ENCODE results near the gene ARFIP1. TPM values are rescaled to one million over a fixed set of nuclear protein-coding genes. Genes with fewer than 3 reads are reported as not detected.
A peak's percentile ranks its signal among the peaks of the same experiment; 100 is the strongest.

The ARFIP1 gene
- total RNA-seq, 1 donor from 2014 or later = 68.0 TPM

- Histone ChIP-seq H3K27ac (no peak overlapping the region), H3K36me3 (no peaks in the 10 kb centered on the region), H3K4me3 (no peak overlapping the region), H3K9me3 (ENCODE audit: low read depth) (no peaks in the 10 kb centered on the region), H3K27me3 (no peaks in the 10 kb centered on the region), H3K4me1 (peaks cover 21% of the 10 kb centered on the region), H4K20me1 (ENCODE audit: low read depth) (no peaks in the 10 kb centered on the region), H3F3A (ENCODE audit: low read depth) (peaks cover 10% of the 10 kb centered on the region), H3K4me2 (peak overlapping the region; percentile 19), H3K79me2 (ENCODE audit: low read depth) (peaks cover 5% of the 10 kb centered on the region), H3K9ac (no peak overlapping the region), H2AFZ (replicated peaks) (peak overlapping the region; percentile 74)
- Mint-ChIP-seq H3K4me3 (no peak overlapping the region), H3K27ac (peak overlapping the region; percentile 38), H3K4me1 (peaks cover 32% of the 10 kb centered on the region), H3K9me3 (no peaks in the 10 kb centered on the region), H3K36me3 (peaks cover 5% of the 10 kb centered on the region), H3K27me3 (ENCODE audit: insufficient read depth, low read depth) (peaks cover under 1% of the 10 kb centered on the region)
- TF ChIP-seq EZH2 (IDR thresholded peaks at IDR 0.05) (no peak), EZH2phosphoT487 (IDR thresholded peaks at IDR 0.05) (no peak), CTCF (IDR thresholded peaks at IDR 0.05) (no peak)
- DNase-seq (ENCODE audit: low spot score) = peak; percentile 34
Observed at GRCh38 chr4:152949930-152950329, 170.2 kb downstream of the ARFIP1 start.

- H3K27ac ChIP-seq = no peak overlapping the region
- H3K4me2 ChIP-seq = peak overlapping the region; percentile 19
- peaks cover 5% of the 10 kb centered on the region for H3K79me2 ChIP-seq (ENCODE audit: low read depth)
- peaks cover 21% of the 10 kb centered on the region for H3K4me1 ChIP-seq
- Mint-ChIP-seq H3K27ac (no peak overlapping the region), H3K9me3 (no peaks in the 10 kb centered on the region), H3K36me3 (peaks cover 4% of the 10 kb centered on the region), H3K4me3 (no peak overlapping the region), H3K4me1 (peaks cover 31% of the 10 kb centered on the region), H3K27me3 (ENCODE audit: insufficient read depth, low read depth) (no peaks in the 10 kb centered on the region)
- no peak overlapping the region for H3K4me3 ChIP-seq
- H3K36me3 ChIP-seq = no peaks in the 10 kb centered on the region
- no peak for DNase-seq (ENCODE audit: low spot score)
- no peaks in the 10 kb centered on the region for H3K27me3 ChIP-seq
- no peak overlapping the region for H2AFZ ChIP-seq (replicated peaks)
- TF ChIP-seq EZH2phosphoT487 (IDR thresholded peaks at IDR 0.05) = no peak
- no peak for TF ChIP-seq EZH2 (IDR thresholded peaks at IDR 0.05)
- no peak for TF ChIP-seq CTCF (IDR thresholded peaks at IDR 0.05)
- H3K9ac ChIP-seq = no peak overlapping the region
- H3F3A ChIP-seq (ENCODE audit: low read depth) = peaks cover 10% of the 10 kb centered on the region
- no peaks in the 10 kb centered on the region for H3K9me3 ChIP-seq (ENCODE audit: low read depth)
- no peaks in the 10 kb centered on the region for H4K20me1 ChIP-seq (ENCODE audit: low read depth)
Observed at GRCh38 chr4:152950402-152951274, 170.9 kb downstream of the ARFIP1 start.

DNA sequence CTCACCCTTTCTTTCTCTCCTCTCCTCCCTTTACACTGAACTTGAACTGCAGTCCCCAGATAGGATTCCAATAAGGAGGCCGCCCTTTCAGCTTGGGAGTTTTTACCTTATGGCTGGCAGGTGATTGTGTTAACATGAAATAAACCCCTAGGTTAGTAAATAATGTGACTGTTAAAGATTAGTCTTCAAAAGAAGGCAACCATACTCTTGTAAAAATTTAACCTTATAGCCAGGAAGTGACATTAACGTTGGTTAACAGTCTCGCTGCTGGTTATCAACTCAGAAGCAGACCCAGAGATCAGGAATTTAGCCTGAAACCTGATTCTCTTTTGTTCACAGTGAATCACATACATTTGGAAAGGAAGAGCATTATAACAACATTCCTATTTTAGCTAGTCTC is 171.6 kb downstream of the ARFIP1 start:
- Mint-ChIP-seq H3K27ac (no peak overlapping the region), H3K9me3 (no peaks in the 10 kb centered on the region), H3K27me3 (ENCODE audit: insufficient read depth, low read depth) (no peaks in the 10 kb centered on the region), H3K4me3 (no peak overlapping the region), H3K4me1 (peaks cover 38% of the 10 kb centered on the region), H3K36me3 (peaks cover 5% of the 10 kb centered on the region)
- Histone ChIP-seq H3K27me3 (no peaks in the 10 kb centered on the region), H4K20me1 (ENCODE audit: low read depth) (no peaks in the 10 kb centered on the region), H3F3A (ENCODE audit: low read depth) (peaks cover 10% of the 10 kb centered on the region), H3K27ac (no peak overlapping the region), H2AFZ (replicated peaks) (no peak overlapping the region), H3K79me2 (ENCODE audit: low read depth) (peaks cover 5% of the 10 kb centered on the region), H3K4me2 (peak overlapping the region; percentile 4), H3K9me3 (ENCODE audit: low read depth) (no peaks in the 10 kb centered on the region), H3K36me3 (no peaks in the 10 kb centered on the region), H3K4me3 (no peak overlapping the region), H3K9ac (no peak overlapping the region), H3K4me1 (peaks cover 21% of the 10 kb centered on the region)
- TF ChIP-seq EZH2phosphoT487 (IDR thresholded peaks at IDR 0.05) (no peak), EZH2 (IDR thresholded peaks at IDR 0.05) (no peak), CTCF (IDR thresholded peaks at IDR 0.05) (no peak)
- no peak for DNase-seq (ENCODE audit: low spot score)

Data from neural progenitor cell (in vitro differentiated cells).